Mucosa of stomach (tissue), 1 donor: ENCODE measurements around the gene SPPL2C.
"Not testable (repeated sequence)": the region's sequence is repeated elsewhere in the genome, so short reads cannot be mapped to it uniquely, and the experiment has no call there.

Experiments used
- H3K27me3 ChIP-seq: one replicate; pipeline ENCODE4 v1.7.0; 2013; ENCODE audit warnings: mild to moderate bottlenecking, low read length; ENCODE audit not compliant: control insufficient read depth, insufficient read depth
- H3K36me3 ChIP-seq: one replicate; pipeline ENCODE4 v1.7.0; 2013; ENCODE audit warnings: low read length; ENCODE audit not compliant: control insufficient read depth, insufficient read depth
- H3K4me1 ChIP-seq: one replicate; pipeline ENCODE4 v1.7.0; 2013; ENCODE audit warnings: mild to moderate bottlenecking, low read length; ENCODE audit not compliant: control insufficient read depth, insufficient read depth
- H3K4me3 ChIP-seq: one replicate; pipeline ENCODE4 v1.7.0; 2013; ENCODE audit warnings: low read length
- H3K9ac ChIP-seq: one replicate; pipeline ENCODE4 v1.7.0; 2013; ENCODE audit warnings: mild to moderate bottlenecking, low read length, moderate library complexity
- H3K9me3 ChIP-seq: one replicate; pipeline ENCODE4 v1.7.0; 2013; ENCODE audit warnings: mild to moderate bottlenecking, low read length, moderate library complexity; ENCODE audit not compliant: control insufficient read depth
- donor health status: Pancreatic carcinoma.

The SPPL2C gene

DNA sequence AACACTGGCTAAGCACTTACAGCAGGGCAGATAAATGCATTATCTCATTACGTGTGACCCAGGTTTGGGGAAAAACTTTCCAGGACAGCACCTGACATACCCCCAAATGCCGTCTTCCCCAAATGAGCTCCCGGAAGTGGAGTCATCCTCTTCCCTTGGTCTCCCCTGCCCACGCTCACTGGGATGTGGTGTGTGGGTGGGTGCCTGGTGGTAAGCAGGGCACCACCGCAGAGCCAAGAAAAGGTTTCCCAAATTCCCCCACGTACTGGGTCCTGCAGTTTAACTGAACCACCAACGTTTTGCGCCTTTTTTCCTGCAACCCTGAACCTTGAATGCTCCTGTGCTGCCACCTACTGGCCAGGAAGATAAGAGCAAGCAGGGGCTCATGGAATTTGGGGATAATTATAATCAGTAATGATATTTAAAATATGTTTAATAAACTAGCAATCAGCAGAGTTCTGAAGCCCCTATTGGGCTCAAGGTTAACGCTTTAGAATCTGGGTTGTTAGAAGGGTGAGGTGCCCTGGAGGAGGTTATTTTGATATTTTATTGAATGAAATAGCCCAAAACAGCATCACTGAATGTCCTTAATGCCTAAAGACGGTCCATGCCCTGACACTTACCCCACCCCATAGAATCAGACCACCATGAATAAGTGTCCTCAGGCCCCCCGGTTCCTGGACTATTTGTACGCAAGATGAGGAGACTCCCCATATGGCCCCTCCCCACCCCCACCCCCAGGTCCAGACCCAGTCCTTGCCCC is 8.0 kb downstream of the SPPL2C start:
- no peaks in the 10 kb centered on the region for H3K9me3 ChIP-seq
- H3K36me3 ChIP-seq, result no peaks in the 10 kb centered on the region
- peaks cover 15% of the 10 kb centered on the region for H3K27me3 ChIP-seq
- no peak overlapping the region for H3K4me3 ChIP-seq
- H3K9ac ChIP-seq, result no peak overlapping the region
- no peaks in the 10 kb centered on the region for H3K4me1 ChIP-seq

- peaks cover 20% of the 10 kb centered on the region for H3K27me3 ChIP-seq
- H3K36me3 ChIP-seq, result no peaks in the 10 kb centered on the region
- no peak overlapping the region for H3K9ac ChIP-seq
- no peaks in the 10 kb centered on the region for H3K4me1 ChIP-seq
- H3K9me3 ChIP-seq, result no peaks in the 10 kb centered on the region
- no peak overlapping the region for H3K4me3 ChIP-seq
Measured at GRCh38 chr17:45854209-45854608, 9.5 kb downstream of the SPPL2C start.

GRCh38 chr17:45855691-45856336 is 11.1 kb downstream of the SPPL2C start:
- Histone ChIP-seq H3K27me3 (peaks cover 19% of the 10 kb centered on the region), H3K36me3 (no peaks in the 10 kb centered on the region), H3K9me3 (no peaks in the 10 kb centered on the region), H3K9ac (no peak overlapping the region), H3K4me3 (no peak overlapping the region), H3K4me1 (no peaks in the 10 kb centered on the region)

- H3K9me3 ChIP-seq, result no peaks in the 10 kb centered on the region
- peaks cover 8% of the 10 kb centered on the region for H3K27me3 ChIP-seq
- H3K36me3 ChIP-seq, result no peaks in the 10 kb centered on the region
- no peak overlapping the region for H3K9ac ChIP-seq
- no peak overlapping the region for H3K4me3 ChIP-seq
- no peaks in the 10 kb centered on the region for H3K4me1 ChIP-seq
Measured at GRCh38 chr17:45857977-45858708, 13.5 kb downstream of the SPPL2C start.

DNA sequence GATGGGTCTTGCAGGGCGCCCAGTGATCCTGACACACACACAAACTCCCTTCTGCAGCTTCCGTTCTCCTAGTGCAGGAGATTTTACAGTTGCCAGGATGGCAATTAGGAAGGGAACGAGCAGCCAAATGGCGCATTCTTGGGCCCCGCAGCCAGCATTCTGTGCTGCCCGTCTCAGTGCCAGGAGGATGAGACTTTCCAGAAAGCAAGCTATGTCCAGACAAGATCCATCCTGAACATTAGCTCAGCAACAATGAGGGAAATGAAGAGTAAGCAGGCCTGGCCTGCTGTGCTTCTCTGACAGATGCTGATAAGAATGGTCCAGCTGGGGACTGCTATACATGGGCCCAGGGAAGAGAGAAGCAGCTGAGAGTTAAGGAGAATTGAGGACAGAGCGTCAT is 16.5 kb downstream of the SPPL2C start:
- Histone ChIP-seq H3K27me3 (peaks cover 22% of the 10 kb centered on the region), H3K9ac (no peak overlapping the region), H3K9me3 (no peaks in the 10 kb centered on the region), H3K36me3 (no peaks in the 10 kb centered on the region), H3K4me1 (no peaks in the 10 kb centered on the region), H3K4me3 (no peak overlapping the region)

GRCh38 chr17:45862127-45862526 is 17.4 kb downstream of the SPPL2C start:
- H3K27me3 ChIP-seq, result peaks cover 25% of the 10 kb centered on the region
- not testable (repeated sequence) for H3K9me3 ChIP-seq, H3K36me3 ChIP-seq, H3K9ac ChIP-seq, H3K4me1 ChIP-seq, H3K4me3 ChIP-seq

DNA sequence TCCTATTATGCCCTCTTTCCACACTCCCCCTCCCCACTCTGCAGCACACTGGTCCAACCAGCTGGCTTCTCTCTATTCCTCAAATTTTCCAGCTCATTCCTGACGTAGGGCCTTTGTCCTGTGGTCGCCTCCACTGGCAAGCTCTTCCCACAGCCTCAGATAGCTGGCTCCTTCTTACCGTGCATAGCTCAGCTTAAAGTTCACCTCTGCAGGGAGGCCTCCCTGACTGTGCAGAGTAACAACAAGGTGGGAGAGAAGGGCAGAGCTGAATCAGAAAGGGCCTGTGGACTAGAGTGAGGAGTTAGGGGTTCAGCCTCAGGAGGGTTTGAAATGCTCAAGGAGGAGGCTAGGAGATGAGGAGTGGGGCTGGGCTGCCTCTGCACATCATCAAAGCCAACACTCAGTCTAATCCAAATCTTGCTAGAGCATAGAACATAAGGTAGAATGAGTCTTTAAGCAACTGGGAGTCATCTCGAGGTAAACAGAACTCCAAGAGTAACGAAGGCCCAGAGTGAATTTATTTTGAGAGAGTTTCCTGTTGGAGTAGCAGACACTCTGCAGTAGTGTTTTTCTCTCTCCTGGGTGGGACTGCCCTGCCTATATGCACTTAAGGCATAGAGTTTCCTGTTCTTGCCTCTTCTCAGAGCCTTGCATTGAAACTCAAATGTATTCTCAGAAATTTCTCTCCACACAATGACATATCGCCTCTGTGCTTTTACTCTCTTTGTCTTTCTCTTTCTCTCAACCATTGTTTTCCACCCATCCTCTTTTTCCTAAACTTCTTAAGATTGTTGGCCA is 19.4 kb downstream of the SPPL2C start:
- no peak overlapping the region for H3K4me3 ChIP-seq
- H3K27me3 ChIP-seq, result peaks cover 17% of the 10 kb centered on the region
- no peaks in the 10 kb centered on the region for H3K36me3 ChIP-seq
- no peaks in the 10 kb centered on the region for H3K4me1 ChIP-seq
- H3K9me3 ChIP-seq, result no peaks in the 10 kb centered on the region
- no peak overlapping the region for H3K9ac ChIP-seq

DNA sequence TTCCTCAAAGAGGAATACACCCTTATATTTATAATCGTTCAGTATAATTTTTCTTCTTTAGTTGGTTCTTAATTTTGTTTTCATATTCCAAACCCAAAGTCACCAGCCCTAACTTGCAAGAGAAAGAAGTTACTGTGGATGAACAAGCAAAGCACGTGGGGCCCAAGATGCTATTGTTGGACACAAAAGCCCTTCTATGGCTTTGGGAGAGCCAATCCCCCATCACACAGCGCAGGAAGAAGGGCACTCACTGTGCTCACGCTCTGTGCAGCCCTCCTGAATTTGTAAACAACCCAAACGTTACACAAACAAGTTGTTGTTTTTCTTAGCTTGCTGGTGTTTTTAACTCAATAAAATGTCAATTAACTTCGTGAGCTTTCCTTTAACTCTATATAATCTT is 22.5 kb downstream of the SPPL2C start:
- H3K36me3 ChIP-seq, result no peaks in the 10 kb centered on the region
- no peaks in the 10 kb centered on the region for H3K4me1 ChIP-seq
- no peak overlapping the region for H3K9ac ChIP-seq
- no peak overlapping the region for H3K4me3 ChIP-seq
- peaks cover 17% of the 10 kb centered on the region for H3K27me3 ChIP-seq
- H3K9me3 ChIP-seq, result no peaks in the 10 kb centered on the region

- Histone ChIP-seq H3K4me1 (no peaks in the 10 kb centered on the region), H3K36me3 (no peaks in the 10 kb centered on the region), H3K9ac (no peak overlapping the region), H3K27me3 (peaks cover 17% of the 10 kb centered on the region), H3K4me3 (no peak overlapping the region), H3K9me3 (no peaks in the 10 kb centered on the region)
Measured at GRCh38 chr17:45867702-45868101, 23.0 kb downstream of the SPPL2C start.

DNA sequence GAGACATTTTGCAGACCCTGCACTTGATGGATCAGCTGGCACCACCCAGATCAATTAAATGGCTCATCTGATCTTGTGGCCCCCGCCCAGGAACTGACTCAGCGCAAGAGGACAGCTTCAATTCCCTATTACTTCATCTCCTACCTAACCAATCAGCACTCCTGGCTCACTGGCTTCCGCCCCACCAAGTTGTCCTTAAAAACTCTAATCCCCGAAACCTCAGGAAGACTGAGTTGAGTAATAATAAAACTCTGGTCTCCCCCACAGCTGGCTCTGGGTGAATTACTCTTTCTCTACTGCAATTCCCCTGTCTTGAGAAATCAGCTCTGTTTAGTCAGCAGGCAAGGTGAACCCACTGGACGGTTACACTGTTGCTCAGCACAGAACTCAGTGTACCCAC is 23.6 kb downstream of the SPPL2C start:
- Histone ChIP-seq H3K9me3 (no peaks in the 10 kb centered on the region), H3K4me3 (no peak overlapping the region), H3K4me1 (no peaks in the 10 kb centered on the region), H3K36me3 (no peaks in the 10 kb centered on the region), H3K27me3 (peaks cover 17% of the 10 kb centered on the region), H3K9ac (no peak overlapping the region)

DNA sequence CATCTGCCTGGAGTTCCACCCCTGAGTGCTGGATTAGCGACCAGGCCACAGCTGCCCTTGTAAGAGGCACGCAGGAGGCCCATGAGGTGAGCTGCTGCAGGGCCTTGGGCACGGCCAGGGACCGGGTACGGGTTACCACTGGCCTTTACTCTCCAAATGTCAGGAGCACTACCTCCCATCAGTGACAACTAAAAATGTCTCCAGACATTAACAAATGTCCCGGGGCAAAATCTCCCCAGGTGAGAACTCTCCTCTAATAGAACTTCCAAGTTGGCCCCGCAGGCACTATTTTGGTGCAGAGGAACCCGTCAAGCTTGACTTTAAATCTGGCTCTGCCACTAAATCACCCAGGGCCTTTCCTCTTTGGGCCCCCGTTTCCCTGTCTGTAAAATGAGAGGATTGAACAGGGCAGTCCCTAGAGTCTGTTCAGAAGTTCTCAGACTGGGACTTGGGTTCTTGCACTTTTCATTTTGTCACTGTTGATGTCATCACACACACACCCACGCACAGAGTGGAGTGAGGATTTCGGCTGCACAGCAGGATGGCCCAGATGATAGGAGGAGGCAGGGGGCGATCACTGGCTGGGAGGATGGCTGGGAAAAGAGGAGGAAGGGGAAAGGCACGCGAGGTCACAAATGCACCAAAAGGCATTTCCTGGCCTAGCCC is 25.1 kb downstream of the SPPL2C start:
- peaks cover 12% of the 10 kb centered on the region for H3K27me3 ChIP-seq
- H3K4me1 ChIP-seq, result no peaks in the 10 kb centered on the region
- H3K9me3 ChIP-seq, result no peaks in the 10 kb centered on the region
- no peak overlapping the region for H3K4me3 ChIP-seq
- H3K9ac ChIP-seq, result no peak overlapping the region
- H3K36me3 ChIP-seq, result no peaks in the 10 kb centered on the region
